ENCODE measurements around the gene FIGLA.
"Not testable (repeated sequence)": the region's sequence is repeated elsewhere in the genome, so short reads cannot be mapped to it uniquely, and the experiment has no call there.

Gene FIGLA

GRCh38 chr2:70746094-70746974 lies 44.1 kb downstream of the FIGLA start:
- no peak for DNase-seq (ENCODE audit: low read depth)

GRCh38 chr2:70745276-70745825 lies 45.1 kb downstream of the FIGLA start:
- no peak for DNase-seq (ENCODE audit: low read depth)

GRCh38 chr2:70744397-70744796 lies 46.0 kb downstream of the FIGLA start:
- DNase-seq (ENCODE audit: low read depth), result no peak

GRCh38 chr2:70743677-70744076 lies 46.8 kb downstream of the FIGLA start:
- no peak for DNase-seq (ENCODE audit: low read depth)

GRCh38 chr2:70743068-70743467 lies 47.4 kb downstream of the FIGLA start:
- DNase-seq (ENCODE audit: low read depth), result no peak

GRCh38 chr2:70739492-70739891 lies 51.0 kb downstream of the FIGLA start:
- DNase-seq (ENCODE audit: low read depth), result not testable (repeated sequence)

- DNase-seq (ENCODE audit: low read depth), result no peak
These were observed 52.3 kb downstream of the FIGLA start for GRCh38 chr2:70738159-70738558.

- DNase-seq (ENCODE audit: low read depth), result no peak
These were observed 55.4 kb downstream of the FIGLA start for GRCh38 chr2:70735071-70735470.

- DNase-seq (ENCODE audit: low read depth), result no peak
These were observed 56.7 kb downstream of the FIGLA start for GRCh38 chr2:70733646-70734180.

GRCh38 chr2:70732766-70733645 lies 57.4 kb downstream of the FIGLA start:
- no peak for DNase-seq (ENCODE audit: low read depth)

GRCh38 chr2:70730730-70731129 lies 59.7 kb downstream of the FIGLA start:
- no peak for DNase-seq (ENCODE audit: low read depth)

- DNase-seq (ENCODE audit: low read depth), result no peak
These were observed 60.8 kb downstream of the FIGLA start for GRCh38 chr2:70729647-70730046.

- DNase-seq (ENCODE audit: low read depth), result no peak
These were observed 62.3 kb downstream of the FIGLA start for GRCh38 chr2:70728128-70728527.

Data from T-helper 22 cell (primary cell).